ENCODE results near the gene SLC22A5.
A peak's percentile ranks its signal among the peaks of the same experiment; 100 is the strongest.
"Not testable (repeated sequence)": the region's sequence is repeated elsewhere in the genome, so short reads cannot be mapped to it uniquely, and the experiment has no call there.

SLC22A5 gene

GRCh38 chr5:132434416-132435286 lies 65.1 kb downstream of the SLC22A5 start:
- DNase-seq (no peak), ATAC-seq (replicated peaks) (no peak)
- Mint-ChIP-seq H3K27ac (peak overlapping the region; percentile 96 to 99), H3K9me3 (no peaks in the 10 kb centered on the region), H3K4me1 (ENCODE audit: low read depth in 2 of 2) (peaks cover 86 to 95% of the 10 kb centered on the region in 2 donors), H3K27me3 (no peaks in the 10 kb centered on the region), H3K4me3 (peak overlapping the region in 1 of 2 donors; percentile 64), H3K36me3 (ENCODE audit: insufficient read depth) (peaks cover 57% of the 10 kb centered on the region)

DNA sequence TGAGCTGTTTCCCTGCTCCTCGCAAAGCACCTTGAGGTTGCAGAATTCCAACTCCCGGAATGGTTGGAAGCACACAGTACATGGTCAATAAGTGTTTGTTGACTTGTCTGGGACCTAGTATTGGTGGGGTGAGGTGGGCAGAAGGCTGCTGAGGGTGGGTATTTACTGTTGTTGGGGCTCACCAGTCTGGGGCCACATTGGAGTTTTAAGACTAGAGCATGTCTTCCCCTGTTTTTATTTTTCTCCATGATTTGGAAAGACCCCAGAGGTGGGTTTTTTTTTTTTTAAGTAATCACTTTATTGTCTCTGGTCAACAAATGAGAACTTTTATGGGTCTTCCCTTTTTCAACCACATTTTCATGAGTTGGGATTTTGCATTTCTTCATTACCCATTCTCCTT lies 65.9 kb downstream of the SLC22A5 start:
- no peak for DNase-seq
- H3K27ac Mint-ChIP-seq = peak overlapping the region; percentile 96 to 99
- no peak for ATAC-seq (replicated peaks)
- H3K4me1 Mint-ChIP-seq (ENCODE audit: low read depth in 2 of 2) = peaks cover 84 to 94% of the 10 kb centered on the region in 2 donors
- H3K4me3 Mint-ChIP-seq = peak overlapping the region in 1 of 2 donors; percentile 64
- H3K36me3 Mint-ChIP-seq (ENCODE audit: insufficient read depth) = peaks cover 61% of the 10 kb centered on the region
- no peaks in the 10 kb centered on the region for H3K27me3 Mint-ChIP-seq
- H3K9me3 Mint-ChIP-seq = no peaks in the 10 kb centered on the region

GRCh38 chr5:132435886-132436285 lies 66.4 kb downstream of the SLC22A5 start:
- Mint-ChIP-seq H3K27me3 (no peaks in the 10 kb centered on the region), H3K36me3 (ENCODE audit: insufficient read depth) (peaks cover 63% of the 10 kb centered on the region), H3K4me3 (peak overlapping the region; percentile 8 to 64), H3K27ac (peak overlapping the region; percentile 96 to 99), H3K9me3 (no peaks in the 10 kb centered on the region), H3K4me1 (ENCODE audit: low read depth in 2 of 2) (peaks cover 81 to 93% of the 10 kb centered on the region in 2 donors)
- no peak for ATAC-seq (replicated peaks)
- DNase-seq = no peak

GRCh38 chr5:132436936-132437335 lies 67.4 kb downstream of the SLC22A5 start:
- H3K36me3 Mint-ChIP-seq (ENCODE audit: insufficient read depth) = peaks cover 58% of the 10 kb centered on the region
- DNase-seq = no peak

GRCh38 chr5:132437604-132438266 lies 68.2 kb downstream of the SLC22A5 start:
- ATAC-seq (replicated peaks) (peak; percentile 83), DNase-seq (peak in 1 of 3 experiments; percentile 35)
- peaks cover 54% of the 10 kb centered on the region for H3K36me3 Mint-ChIP-seq (ENCODE audit: insufficient read depth)
- H3K4me3 Mint-ChIP-seq = peak overlapping the region; percentile 64 to 68
- peak overlapping the region; percentile 96 to 99 for H3K27ac Mint-ChIP-seq
- peaks cover 79 to 91% of the 10 kb centered on the region in 2 donors for H3K4me1 Mint-ChIP-seq (ENCODE audit: low read depth in 2 of 2)
- no peaks in the 10 kb centered on the region for H3K9me3 Mint-ChIP-seq
- H3K27me3 Mint-ChIP-seq = no peaks in the 10 kb centered on the region

More at GRCh38 chr5:132436936-132437335, 67.4 kb downstream of the SLC22A5 start:
- peak overlapping the region; percentile 96 to 99 for H3K27ac Mint-ChIP-seq
- ATAC-seq (replicated peaks) = no peak
- H3K4me1 Mint-ChIP-seq (ENCODE audit: low read depth in 2 of 2) = peaks cover 79 to 91% of the 10 kb centered on the region in 2 donors
- no peaks in the 10 kb centered on the region for H3K27me3 Mint-ChIP-seq
- no peaks in the 10 kb centered on the region for H3K9me3 Mint-ChIP-seq
- H3K4me3 Mint-ChIP-seq = peak overlapping the region; percentile 64 to 68

DNA sequence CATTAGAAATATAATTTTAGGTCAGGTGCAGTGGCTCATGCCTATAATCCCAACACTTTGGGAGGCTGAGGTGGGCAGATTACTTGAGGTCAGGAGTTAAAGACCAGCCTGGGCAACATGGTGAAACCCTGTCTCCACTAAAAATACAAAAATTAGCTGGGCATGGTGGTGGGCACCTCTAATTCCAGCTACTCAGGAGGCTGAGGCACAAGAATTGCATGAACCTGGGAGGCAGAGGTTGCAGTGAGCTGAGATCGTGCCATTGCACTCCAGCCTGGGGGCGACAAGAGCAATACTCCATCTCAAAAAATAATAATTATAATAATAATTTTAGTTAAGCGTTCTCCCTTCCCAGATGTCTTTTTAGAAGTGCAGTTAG lies 68.7 kb downstream of the SLC22A5 start:
- peaks cover 49% of the 10 kb centered on the region for H3K36me3 Mint-ChIP-seq (ENCODE audit: insufficient read depth)

DNA sequence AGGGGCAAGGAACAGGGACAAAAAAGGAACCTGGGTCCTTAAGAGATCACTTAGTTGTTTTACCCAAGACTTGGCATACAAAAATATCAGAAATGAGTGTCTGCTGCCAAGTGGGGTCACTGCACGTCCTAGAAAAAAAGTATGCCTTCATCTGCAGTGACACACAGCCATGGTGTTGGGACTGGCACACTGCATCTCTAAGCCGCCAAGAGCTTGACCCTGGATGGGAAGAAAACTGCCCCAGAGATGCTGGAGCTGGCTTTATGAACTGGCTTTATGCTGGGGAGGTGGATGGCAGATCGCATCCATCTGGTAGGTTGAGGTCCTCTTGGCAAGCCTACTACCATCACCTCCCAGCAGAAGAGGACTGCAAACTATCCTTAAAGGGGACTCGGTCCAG lies 69.4 kb downstream of the SLC22A5 start:
- ATAC-seq (replicated peaks) = peak; percentile 38
- no peak for DNase-seq
- H3K4me3 Mint-ChIP-seq = peak overlapping the region; percentile 60 to 63

More for the DNA sequence above, 68.7 kb downstream of the SLC22A5 start:
- DNase-seq; H3K27me3 Mint-ChIP-seq; H3K9me3 Mint-ChIP-seq; ATAC-seq (replicated peaks): not testable (repeated sequence)
- H3K4me1 Mint-ChIP-seq (ENCODE audit: low read depth in 2 of 2) = peaks cover 79 to 91% of the 10 kb centered on the region in 2 donors
- H3K4me3 Mint-ChIP-seq = peak overlapping the region; percentile 64 to 68
- H3K27ac Mint-ChIP-seq = peak overlapping the region; percentile 96 to 99

DNA sequence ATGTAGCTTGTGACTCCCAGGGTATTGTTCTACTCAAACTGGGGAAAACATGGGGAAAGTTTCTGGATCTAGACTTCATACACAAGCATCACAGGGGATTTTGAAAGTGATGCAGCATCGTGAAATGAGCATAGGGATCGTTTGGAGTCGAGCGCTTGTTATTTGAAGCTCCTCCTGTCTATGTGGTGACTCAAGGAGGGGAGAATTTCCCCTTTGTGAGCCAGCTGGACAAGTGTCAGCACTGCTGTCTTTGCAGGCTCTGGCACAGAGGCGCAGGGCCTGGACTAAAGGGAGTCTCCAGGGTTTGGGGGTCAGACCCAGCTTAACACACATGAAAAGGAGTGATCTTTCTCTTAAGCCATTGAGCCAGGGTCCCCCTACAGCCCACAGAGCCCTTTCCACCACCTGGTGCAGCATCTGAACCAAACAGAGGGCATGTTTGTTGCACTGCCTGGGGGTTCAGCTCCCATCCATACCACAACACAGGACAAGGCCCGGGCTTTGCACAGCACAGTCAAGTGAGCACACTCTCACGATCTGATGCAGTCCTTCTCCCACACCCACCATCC lies 70.1 kb downstream of the SLC22A5 start:
- peak overlapping the region; percentile 96 to 99 for H3K27ac Mint-ChIP-seq
- DNase-seq = no peak
- peaks cover 82 to 89% of the 10 kb centered on the region in 2 donors for H3K4me1 Mint-ChIP-seq (ENCODE audit: low read depth in 2 of 2)
- peak overlapping the region; percentile 60 to 63 for H3K4me3 Mint-ChIP-seq
- peaks cover 37% of the 10 kb centered on the region for H3K36me3 Mint-ChIP-seq (ENCODE audit: insufficient read depth)
- no peaks in the 10 kb centered on the region for H3K27me3 Mint-ChIP-seq
- ATAC-seq (replicated peaks) = no peak
- no peaks in the 10 kb centered on the region for H3K9me3 Mint-ChIP-seq

More for the DNA sequence above, 69.4 kb downstream of the SLC22A5 start:
- Mint-ChIP-seq H3K9me3 (no peaks in the 10 kb centered on the region), H3K27me3 (no peaks in the 10 kb centered on the region), H3K4me1 (ENCODE audit: low read depth in 2 of 2) (peaks cover 82 to 89% of the 10 kb centered on the region in 2 donors), H3K27ac (peak overlapping the region; percentile 96 to 99), H3K36me3 (ENCODE audit: insufficient read depth) (peaks cover 43% of the 10 kb centered on the region)

- Mint-ChIP-seq H3K4me3 (peak overlapping the region in 1 of 2 donors; percentile 50), H3K36me3 (ENCODE audit: insufficient read depth) (peaks cover 35% of the 10 kb centered on the region), H3K27ac (peak overlapping the region; percentile 21 to 99), H3K9me3 (no peaks in the 10 kb centered on the region), H3K27me3 (no peaks in the 10 kb centered on the region), H3K4me1 (ENCODE audit: low read depth in 2 of 2) (peaks cover 86 to 92% of the 10 kb centered on the region in 2 donors)
- DNase-seq (no peak), ATAC-seq (replicated peaks) (no peak)
Observed at GRCh38 chr5:132444061-132444460, 74.6 kb downstream of the SLC22A5 start.

Measured in effector memory CD8-positive, alpha-beta T cell (primary cell).